ENCODE measurements around the gene MRPS6. TPM values are rescaled to one million over a fixed set of nuclear protein-coding genes. Genes with fewer than 3 reads are reported as not detected.

The MRPS6 gene
- total RNA-seq, 2 donors from 2014 or later, result 27.9 to 30.9 TPM

DNA sequence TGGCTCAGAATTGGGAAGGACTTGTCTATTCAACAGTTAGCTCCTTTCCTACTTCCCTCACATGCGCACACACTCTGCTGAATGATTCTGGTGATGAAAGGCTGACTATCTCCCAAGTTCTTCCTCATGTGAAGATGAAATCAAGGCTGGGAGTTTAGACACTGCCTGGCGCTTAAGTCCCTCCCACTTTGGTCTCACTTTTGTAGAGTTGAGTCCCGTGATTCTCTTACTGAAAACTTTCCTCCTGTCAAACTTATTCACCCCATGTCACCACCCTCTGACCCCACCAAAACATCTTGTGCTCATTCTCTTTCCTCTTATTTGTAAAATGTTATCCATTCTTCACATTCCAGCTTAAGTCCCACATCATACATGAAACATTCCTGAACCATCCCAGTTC lies 8.4 kb upstream of the MRPS6 start:
- Histone ChIP-seq H3K36me3 (no peaks in the 10 kb centered on the region), H3K27ac (no peak overlapping the region), H3K4me3 (no peak overlapping the region), H3K4me1 (ENCODE audit: control insufficient read depth in 1 of 2, low read depth in 2 of 2) (no peaks in the 10 kb centered on the region), H3K27me3 (replicated peaks; ENCODE audit: insufficient read depth) (no peaks in the 10 kb centered on the region), H3K9me3 (no peaks in the 10 kb centered on the region)
- TF ChIP-seq, protein P1, sequence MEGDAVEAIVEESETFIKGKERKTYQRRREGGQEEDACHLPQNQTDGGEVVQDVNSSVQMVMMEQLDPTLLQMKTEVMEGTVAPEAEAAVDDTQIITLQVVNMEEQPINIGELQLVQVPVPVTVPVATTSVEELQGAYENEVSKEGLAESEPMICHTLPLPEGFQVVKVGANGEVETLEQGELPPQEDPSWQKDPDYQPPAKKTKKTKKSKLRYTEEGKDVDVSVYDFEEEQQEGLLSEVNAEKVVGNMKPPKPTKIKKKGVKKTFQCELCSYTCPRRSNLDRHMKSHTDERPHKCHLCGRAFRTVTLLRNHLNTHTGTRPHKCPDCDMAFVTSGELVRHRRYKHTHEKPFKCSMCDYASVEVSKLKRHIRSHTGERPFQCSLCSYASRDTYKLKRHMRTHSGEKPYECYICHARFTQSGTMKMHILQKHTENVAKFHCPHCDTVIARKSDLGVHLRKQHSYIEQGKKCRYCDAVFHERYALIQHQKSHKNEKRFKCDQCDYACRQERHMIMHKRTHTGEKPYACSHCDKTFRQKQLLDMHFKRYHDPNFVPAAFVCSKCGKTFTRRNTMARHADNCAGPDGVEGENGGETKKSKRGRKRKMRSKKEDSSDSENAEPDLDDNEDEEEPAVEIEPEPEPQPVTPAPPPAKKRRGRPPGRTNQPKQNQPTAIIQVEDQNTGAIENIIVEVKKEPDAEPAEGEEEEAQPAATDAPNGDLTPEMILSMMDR (IDR thresholded peaks at IDR 0.05), result no peak
- ATAC-seq (ENCODE audit: insufficient number of reproducible peaks, low FRiP score, low read depth), result no peak
- no peak for DNase-seq (ENCODE audit: low spot score)

DNA sequence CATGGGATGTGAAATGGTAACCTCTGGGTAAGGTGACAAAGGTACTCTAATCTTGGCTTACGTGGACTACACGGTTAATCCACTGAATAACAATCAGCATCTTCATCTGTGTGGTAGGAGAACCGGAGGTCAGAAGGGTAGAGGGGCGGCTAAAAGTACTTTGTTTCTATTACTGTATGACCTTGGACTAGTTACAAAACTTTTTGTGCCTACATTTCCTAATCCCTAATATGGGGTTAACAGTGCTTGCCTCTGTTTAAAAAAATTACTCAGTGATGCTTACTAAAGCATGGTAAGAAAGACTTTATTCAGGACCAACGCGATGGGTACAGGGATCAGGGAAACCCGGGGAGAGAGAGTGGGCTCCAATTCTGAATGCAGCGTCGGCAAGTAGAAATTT lies 1.7 kb upstream of the MRPS6 start:
- Histone ChIP-seq H3K4me3 (no peak overlapping the region), H3K36me3 (no peaks in the 10 kb centered on the region), H3K9me3 (no peaks in the 10 kb centered on the region), H3K27ac (peak overlapping the region; percentile 81 to 82), H3K27me3 (replicated peaks; ENCODE audit: insufficient read depth) (no peaks in the 10 kb centered on the region), H3K4me1 (ENCODE audit: control insufficient read depth in 1 of 2, low read depth in 2 of 2) (peaks cover 9 to 30% of the 10 kb centered on the region in 2 donors)
- ATAC-seq (ENCODE audit: insufficient number of reproducible peaks, low FRiP score, low read depth) (no peak), DNase-seq (ENCODE audit: low spot score) (no peak)
- TF ChIP-seq, protein P1 (IDR thresholded peaks at IDR 0.05), result no peak

DNA sequence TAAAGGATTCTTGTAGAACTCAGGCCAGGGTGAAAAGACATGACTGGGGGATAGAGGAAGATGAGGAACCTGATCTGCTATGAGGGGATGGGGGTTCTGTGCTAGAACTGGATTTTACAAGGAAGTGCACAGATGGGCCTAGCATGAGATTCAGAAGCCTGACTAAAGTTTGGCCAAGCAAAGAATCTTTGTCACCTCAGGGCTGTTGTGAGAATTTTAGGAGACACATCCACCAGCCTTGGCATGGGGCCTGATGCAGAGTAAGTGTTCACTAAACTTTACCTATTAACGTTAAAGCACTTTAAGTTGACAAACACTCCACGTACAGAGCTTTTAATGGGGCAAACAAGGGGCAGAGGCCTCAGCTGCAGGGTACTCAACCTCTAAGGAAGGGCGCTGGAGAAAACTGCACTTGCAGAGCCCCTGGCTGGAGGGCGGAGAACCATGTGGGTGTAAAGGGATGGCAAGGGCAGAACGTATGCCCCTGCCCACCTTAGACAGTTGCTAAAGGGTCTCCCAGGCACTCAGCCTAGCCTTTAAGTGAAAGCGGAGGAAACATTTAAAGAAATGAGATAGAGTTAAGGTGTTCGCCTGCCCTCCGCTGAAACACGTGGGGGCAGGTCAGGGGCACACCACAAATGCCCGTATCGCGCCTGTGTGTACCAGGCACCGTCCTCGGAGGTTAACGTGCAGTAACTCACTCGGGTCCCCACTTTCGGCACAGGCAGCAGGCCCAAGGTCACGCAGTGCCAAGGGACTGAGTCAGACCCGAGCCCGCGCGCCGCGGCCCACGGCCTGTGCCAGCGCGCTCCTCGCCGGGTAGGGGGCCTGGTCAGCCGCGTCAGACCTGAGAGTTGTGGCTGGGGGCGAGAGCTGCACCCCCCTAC lies 990 bp upstream of the MRPS6 start:
- Histone ChIP-seq H3K27ac (peak overlapping the region; percentile 81 to 82), H3K27me3 (replicated peaks; ENCODE audit: insufficient read depth) (no peaks in the 10 kb centered on the region), H3K4me3 (peak overlapping the region; percentile 82), H3K4me1 (ENCODE audit: control insufficient read depth in 1 of 2, low read depth in 2 of 2) (peaks cover 12 to 37% of the 10 kb centered on the region in 2 donors), H3K36me3 (no peaks in the 10 kb centered on the region), H3K9me3 (no peaks in the 10 kb centered on the region)
- TF ChIP-seq, protein P1 (IDR thresholded peaks at IDR 0.05), result peak; percentile 13
- DNase-seq (ENCODE audit: low spot score), result no peak
- peak; percentile 23 for ATAC-seq (ENCODE audit: insufficient number of reproducible peaks, low FRiP score, low read depth)

- H3K4me1 ChIP-seq (ENCODE audit: control insufficient read depth in 1 of 2, low read depth in 2 of 2), result peaks cover 12 to 51% of the 10 kb centered on the region in 2 donors
- no peak for DNase-seq (ENCODE audit: low spot score)
- H3K27ac ChIP-seq, result peak overlapping the region; percentile 51 to 78
- peak; percentile 15 for ATAC-seq (ENCODE audit: insufficient number of reproducible peaks, low FRiP score, low read depth)
- peak overlapping the region; percentile 86 for H3K4me3 ChIP-seq
- no peaks in the 10 kb centered on the region for H3K27me3 ChIP-seq (replicated peaks; ENCODE audit: insufficient read depth)
- no peaks in the 10 kb centered on the region for H3K9me3 ChIP-seq
- TF ChIP-seq, protein P1 (IDR thresholded peaks at IDR 0.05), result no peak
- no peaks in the 10 kb centered on the region for H3K36me3 ChIP-seq
Measured at GRCh38 chr21:34073749-34074282, 438 bp downstream of the MRPS6 start.

- ATAC-seq (ENCODE audit: insufficient number of reproducible peaks, low FRiP score, low read depth) (no peak), DNase-seq (ENCODE audit: low spot score) (no peak)
- H3K27me3 ChIP-seq (replicated peaks; ENCODE audit: insufficient read depth), result no peaks in the 10 kb centered on the region
- peaks cover 16 to 57% of the 10 kb centered on the region in 2 donors for H3K4me1 ChIP-seq (ENCODE audit: control insufficient read depth in 1 of 2, low read depth in 2 of 2)
- H3K9me3 ChIP-seq, result no peaks in the 10 kb centered on the region
- H3K36me3 ChIP-seq, result no peaks in the 10 kb centered on the region
- TF ChIP-seq, protein P1 (IDR thresholded peaks at IDR 0.05), result peak; percentile 14
- peak overlapping the region; percentile 51 to 62 for H3K27ac ChIP-seq
- peak overlapping the region; percentile 86 for H3K4me3 ChIP-seq
Measured at GRCh38 chr21:34074283-34075090, 1.1 kb downstream of the MRPS6 start.

Data from thoracic aorta (tissue), 2 donors.